NCI-H748 (cell line): ENCODE results near the gene ARMC8.
"Not testable (repeated sequence)": the region's sequence is repeated elsewhere in the genome, so short reads cannot be mapped to it uniquely, and the experiment has no call there.

Experiments used
- DNase-seq: peaks from one replicate; lab custom pipeline; 2025; ENCODE audit not compliant: unreplicated experiment; lab: John Stamatoyannopoulos, UW

Gene ARMC8

GRCh38 chr3:138187296-138188012 lies at the start of gene ARMC8:
Gene ARMC8, plus strand, starts transcription at chr3:138187301. Its CDS starts 254 bp downstream, at chr3:138187555.
- peak; percentile 76 for DNase-seq

DNA sequence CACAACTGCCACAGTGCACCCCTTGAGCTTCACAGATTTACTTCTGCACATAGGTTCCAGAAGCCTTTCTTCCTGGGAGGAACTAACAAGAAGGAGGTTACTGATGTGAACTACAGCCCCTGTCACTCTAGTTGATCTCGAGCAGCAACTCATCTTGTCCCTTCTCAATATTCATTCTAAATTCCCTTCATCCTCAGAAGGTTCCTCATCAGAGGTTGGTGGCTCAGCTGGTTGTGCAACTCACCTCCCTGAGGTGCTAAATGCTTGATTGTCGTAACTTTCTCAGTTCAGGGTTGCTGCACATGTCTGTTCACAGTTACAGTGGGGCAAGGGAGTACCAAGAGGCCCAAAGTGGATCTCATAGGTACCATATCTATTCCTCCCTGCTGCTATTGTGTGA lies 49.2 kb upstream of the ARMC8 start:
- no peak for DNase-seq

GRCh38 chr3:138139691-138140090 lies 47.4 kb upstream of the ARMC8 start:
- DNase-seq: no peak

GRCh38 chr3:138140940-138141339 lies 46.2 kb upstream of the ARMC8 start:
- no peak for DNase-seq

DNA sequence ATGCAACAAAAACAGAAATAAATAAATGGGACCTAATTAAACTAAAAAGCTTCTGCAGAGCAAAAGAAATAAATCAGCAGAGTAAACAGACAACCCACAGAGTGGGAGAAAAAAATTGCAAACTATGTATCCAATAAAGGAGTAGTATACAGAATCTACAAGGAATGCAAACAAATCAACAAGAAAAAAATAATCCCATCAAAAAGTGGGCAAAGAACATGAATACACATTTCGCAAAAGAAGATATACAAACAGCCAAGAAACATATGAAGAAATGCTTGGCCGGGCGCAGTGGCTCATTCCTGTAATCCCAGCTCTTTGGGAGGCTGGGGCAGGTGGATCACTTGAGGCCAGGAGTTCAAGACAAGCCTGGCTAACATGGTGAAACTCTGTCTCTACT lies 44.9 kb upstream of the ARMC8 start:
- not testable (repeated sequence) for DNase-seq

DNA sequence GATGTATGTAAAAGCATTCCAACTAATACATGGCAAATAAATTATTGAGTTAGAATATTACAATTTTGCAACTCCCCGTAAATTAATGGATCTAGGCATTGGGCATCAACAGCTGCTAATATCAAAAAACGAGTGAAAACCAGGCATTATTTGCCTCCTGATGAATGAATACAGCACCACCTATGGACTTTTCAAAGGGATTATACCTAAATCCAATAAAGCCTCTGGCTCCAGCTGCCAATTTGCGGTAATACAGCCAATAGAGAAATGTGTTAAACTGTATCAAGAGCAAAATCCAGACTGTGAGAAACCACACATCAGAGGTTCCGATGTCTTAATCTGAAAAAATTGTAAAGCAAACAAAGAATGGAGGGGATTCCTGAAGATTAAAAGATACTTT lies 38.6 kb upstream of the ARMC8 start:
- peak; percentile 0 for DNase-seq

DNA sequence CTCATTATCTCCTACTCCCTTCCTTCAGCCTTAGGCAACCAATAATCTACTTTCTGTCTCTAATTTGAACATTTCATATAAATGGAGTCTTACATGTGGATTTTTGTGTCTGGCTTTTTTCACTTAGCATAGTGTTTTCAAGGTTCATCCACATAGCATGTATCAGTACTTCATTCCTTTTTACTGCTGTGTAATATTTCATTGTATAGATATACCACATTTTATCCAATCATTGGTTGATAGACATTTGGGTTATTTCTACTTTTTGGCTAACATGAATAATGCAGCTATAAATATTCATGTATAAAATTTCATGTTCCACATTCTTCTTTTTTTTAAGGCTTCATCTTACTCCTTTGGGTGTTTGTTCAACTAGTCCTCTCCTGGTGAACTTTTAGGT lies 32.6 kb upstream of the ARMC8 start:
- DNase-seq: no peak

- DNase-seq: no peak
These were observed 29.4 kb upstream of the ARMC8 start for GRCh38 chr3:138157743-138158142.

DNA sequence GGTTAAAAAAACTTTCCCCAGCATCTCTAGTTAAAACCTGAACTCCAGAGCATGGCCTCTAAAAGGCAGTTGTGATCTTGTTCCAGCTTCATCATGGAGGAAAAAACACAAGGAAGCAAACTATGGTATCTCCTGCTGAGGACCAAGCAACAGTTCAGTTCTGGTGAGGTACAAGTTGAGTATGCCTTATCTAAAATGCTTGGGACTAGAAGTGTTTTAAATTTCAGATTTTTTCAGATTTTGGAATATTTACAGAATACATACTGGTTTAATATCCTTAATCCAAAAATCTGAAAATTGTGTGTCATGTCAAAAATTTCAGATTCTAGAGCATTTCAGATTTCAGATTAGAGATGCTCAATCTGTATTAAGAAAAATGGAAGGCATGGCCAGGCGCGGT lies 22.0 kb upstream of the ARMC8 start:
- DNase-seq: no peak

DNA sequence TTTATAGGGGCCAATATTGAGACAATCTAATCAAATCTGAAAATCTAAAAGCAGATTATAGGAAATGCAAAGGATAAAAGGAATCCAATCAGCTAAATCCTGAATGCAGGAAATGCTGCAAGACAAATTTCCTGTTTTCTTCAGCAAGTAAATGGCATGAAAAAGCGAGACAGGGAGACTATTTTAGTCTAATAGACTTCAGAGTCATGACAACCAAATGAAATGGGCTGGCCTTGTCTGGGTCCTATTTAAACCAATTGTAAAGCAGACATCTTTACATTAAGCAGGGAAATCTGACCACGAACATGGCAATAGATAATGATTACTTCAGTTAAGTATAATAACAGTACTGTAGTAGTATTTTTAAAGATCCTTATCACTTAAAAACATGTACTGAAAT lies 14.5 kb upstream of the ARMC8 start:
- no peak for DNase-seq

DNA sequence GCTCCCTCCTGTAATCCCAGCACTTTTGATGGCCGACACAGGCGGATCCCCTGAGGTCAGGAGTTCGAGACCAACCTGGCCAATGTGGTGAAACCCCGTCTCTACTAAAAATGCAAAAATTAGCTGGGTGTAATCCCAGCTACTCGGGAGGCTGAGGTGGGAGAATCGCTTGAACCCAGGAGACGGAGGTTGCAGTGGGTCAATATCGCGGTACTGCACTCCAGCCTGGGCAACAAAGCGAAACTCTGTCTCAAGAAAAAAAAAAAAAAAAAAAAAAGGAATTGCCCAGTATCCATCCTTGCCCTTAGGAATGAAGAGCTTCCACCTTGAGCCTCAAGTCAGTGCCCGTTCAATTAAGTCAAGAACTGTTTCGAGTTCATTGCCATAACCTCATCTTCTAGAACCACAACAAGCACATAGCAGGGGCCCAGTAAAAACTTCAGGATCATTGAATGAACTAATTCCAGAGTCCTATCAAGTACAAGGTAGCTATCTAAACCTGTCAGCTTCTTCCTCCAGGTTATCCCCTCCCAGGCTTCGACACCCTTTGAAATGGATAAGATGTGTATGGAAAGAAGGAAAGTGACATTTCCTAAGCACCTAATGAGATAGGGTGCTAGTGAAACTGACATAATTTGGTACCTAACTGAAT lies 13.2 kb upstream of the ARMC8 start:
- no peak for DNase-seq

DNA sequence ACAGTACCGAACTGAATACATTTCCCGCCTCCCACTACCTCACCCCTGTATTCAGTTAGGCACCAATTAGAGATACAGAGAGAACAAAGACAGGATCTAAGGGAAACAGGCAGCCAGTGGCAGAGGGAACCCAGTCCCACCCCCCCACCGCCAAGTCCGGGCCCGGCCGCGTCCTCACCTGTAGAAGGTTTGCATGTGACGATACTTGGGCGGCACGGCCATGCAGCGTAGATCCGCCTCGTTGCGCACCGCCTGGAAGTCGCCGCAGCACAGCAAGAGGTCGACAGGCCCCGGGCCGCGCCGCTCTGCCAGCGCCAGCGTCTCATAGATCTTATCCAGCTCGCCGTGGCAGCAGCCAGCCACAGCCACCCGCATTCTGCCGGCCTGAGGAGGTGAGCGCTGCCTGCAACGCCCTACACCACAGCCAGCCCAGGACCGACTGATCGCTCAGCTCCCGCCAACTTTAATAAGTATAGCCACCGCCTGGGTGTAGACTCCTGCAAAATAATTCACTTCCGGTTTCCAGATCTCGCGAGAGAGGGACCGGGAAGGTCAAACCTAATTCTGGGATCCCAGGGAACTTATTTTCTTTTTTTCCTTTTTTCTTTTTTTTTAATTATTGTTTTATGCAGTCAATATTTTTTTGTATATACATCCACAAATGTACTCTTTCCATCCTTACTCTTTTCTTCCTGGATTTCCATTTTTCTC lies 12.5 kb upstream of the ARMC8 start, which contains the start of gene DBR1:
Gene DBR1 (minus strand): TSS at position 501 of the 711 bp plus-strand sequence. CDS start 126 bp downstream, at position 375.
- peak; percentile 85 for DNase-seq

GRCh38 chr3:138180375-138181029 lies 6.6 kb upstream of the ARMC8 start:
- DNase-seq: peak; percentile 63

- DNase-seq: no peak
These were observed 2.1 kb upstream of the ARMC8 start for GRCh38 chr3:138184994-138185393.

GRCh38 chr3:138186221-138186620 lies 880 bp upstream of the ARMC8 start:
- DNase-seq: peak; percentile 35

DNA sequence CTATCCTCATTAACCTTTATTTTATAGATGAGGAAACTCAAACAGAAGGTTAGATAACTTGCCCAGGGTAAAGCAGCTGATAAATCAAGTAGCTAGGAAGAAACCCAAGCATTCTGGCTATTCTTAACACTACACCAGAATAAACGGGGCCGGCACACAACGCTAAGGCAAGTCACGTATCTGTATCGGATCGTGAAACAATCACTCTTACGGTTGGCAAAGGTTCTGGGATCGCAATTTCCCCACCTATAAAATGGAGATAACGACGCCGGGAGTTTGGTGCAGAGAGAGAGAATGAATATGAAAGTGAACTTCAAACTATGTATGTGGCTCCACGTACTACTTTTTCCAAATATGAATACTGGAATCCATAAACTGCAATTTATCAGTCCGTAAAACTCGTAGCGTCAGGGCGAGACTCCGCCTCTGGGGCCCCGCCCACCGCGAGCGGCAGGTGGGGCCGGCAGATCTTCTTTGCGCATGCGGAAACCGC lies 252 bp upstream of the ARMC8 start:
- DNase-seq: peak; percentile 80

GRCh38 chr3:138188013-138188730 lies 1.1 kb downstream of the ARMC8 start:
- DNase-seq: no peak

- no peak for DNase-seq
These were observed 8.4 kb downstream of the ARMC8 start for GRCh38 chr3:138195481-138195880.

GRCh38 chr3:138196023-138196422 lies 8.9 kb downstream of the ARMC8 start:
- DNase-seq: no peak

GRCh38 chr3:138197058-138197457 lies 10.0 kb downstream of the ARMC8 start:
- DNase-seq: no peak

- DNase-seq: no peak
These were observed 10.4 kb downstream of the ARMC8 start for GRCh38 chr3:138197524-138197923.
